Measurements from ENCODE around the gene CASZ1.

Gene CASZ1

DNA sequence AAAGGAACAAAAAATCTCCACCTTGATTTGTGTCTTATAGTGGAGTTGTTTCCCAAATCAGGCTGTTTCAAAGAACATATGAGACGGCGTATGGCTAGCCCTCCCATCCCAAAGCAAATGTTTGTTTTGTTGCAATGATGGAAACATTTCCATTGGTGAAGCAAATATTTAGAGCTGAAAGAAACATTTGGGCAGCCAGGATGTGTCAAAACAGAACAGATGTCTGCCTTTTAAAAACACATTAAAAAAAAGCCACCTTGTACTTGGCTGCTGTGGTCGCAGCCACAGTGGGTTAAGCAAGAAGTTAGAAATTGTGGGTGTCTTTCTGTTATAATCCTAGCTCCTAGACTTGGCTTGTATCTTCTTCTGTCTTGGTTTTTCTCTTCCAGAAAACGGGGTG lies 205.4 kb downstream of the CASZ1 start:
- DNase-seq, result no peak

GRCh38 chr1:10589074-10589473 lies 207.4 kb downstream of the CASZ1 start:
- DNase-seq, result no peak

DNA sequence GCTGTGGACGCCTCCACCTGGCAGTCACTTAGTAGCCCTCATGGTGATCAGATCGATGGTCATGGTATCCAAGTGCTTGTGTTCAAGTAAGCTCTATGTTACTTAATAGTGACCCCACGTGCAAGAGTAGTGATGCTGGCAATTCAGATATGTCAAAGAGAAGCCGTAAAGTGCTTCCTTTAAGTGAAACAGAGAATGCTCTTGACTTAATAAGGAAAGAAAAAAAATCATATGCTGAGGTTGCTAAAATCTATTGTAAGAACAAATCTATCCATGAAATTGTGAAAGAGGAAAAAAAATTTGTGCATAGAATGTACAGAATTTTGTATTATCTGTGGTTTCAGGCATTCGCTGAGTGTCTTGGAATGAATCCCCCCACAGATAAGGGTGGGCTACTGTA lies 207.8 kb downstream of the CASZ1 start:
- no peak for DNase-seq
